Aorta (tissue), 5 donors: Measurements from ENCODE around the gene PIP5K1B. TPM values are rescaled to one million over a fixed set of nuclear protein-coding genes. Genes with fewer than 3 reads are reported as not detected.
A peak's percentile ranks its signal among the peaks of the same experiment; 100 is the strongest.

Experiments
- ATAC-seq: fragments of 200-7000 bp; cut with Tn5 transposase; one replicate; pipeline ENCODE4 v1.9.1; 2022; ENCODE audit warnings: moderate library complexity; ENCODE audit not compliant: low FRiP score
- DNase-seq, 2 donors: peaks; one replicate each; pipeline ENCODE4 v3.0.0-alpha.2; 2020
- H3K27ac ChIP-seq, 2 donors: one replicate each; pipeline ENCODE4 v1.5.1; 2013; ENCODE audit warnings: low read length in 2 of 2, mild to moderate bottlenecking in 2 of 2, moderate library complexity in 2 of 2, control low read depth in 1 of 2, inconsistent platforms in 1 of 2, low read depth in 1 of 2
- H3K27me3 ChIP-seq, 2 donors: one replicate each; pipeline ENCODE4 v1.6.1; 2013; ENCODE audit warnings: control low read depth in 1 of 2, low read length in 1 of 2, mild to moderate bottlenecking in 1 of 2, moderate library complexity in 1 of 2; ENCODE audit not compliant: insufficient read depth in 2 of 2, control insufficient read depth in 1 of 2
- H3K36me3 ChIP-seq, 2 donors: one replicate each; pipeline ENCODE4 v1.6.1; 2013; ENCODE audit warnings: control low read depth in 1 of 2, low read length in 1 of 2, mild to moderate bottlenecking in 1 of 2; ENCODE audit not compliant: insufficient read depth in 2 of 2, control insufficient read depth in 1 of 2
- H3K4me1 ChIP-seq, 2 donors: one replicate each; pipeline ENCODE4 v1.6.1; 2013; ENCODE audit warnings: low read length in 2 of 2, control low read depth in 1 of 2, mild to moderate bottlenecking in 1 of 2, moderate library complexity in 1 of 2; ENCODE audit not compliant: insufficient read depth in 2 of 2, control insufficient read depth in 1 of 2
- H3K4me3 ChIP-seq, 2 donors: one replicate each; pipeline ENCODE4 v1.5.1; 2013; ENCODE audit warnings: low read length in 2 of 2, control low read depth in 1 of 2, mild to moderate bottlenecking in 1 of 2
- H3K9me3 ChIP-seq: one replicate; pipeline ENCODE4 v1.6.1; 2013; ENCODE audit warnings: mild to moderate bottlenecking, low read length; ENCODE audit not compliant: control insufficient read depth
- WGBS, 2 donors: extraction: QIAGEN DNeasy Blood & Tissue Kit; methylation state at CpG; one replicate each; pipeline ENCODE4 v1.1.7; 2013; 5-methylcytosine and 5-hydroxymethylcytosine counted together
- intact Hi-C, 2 donors: fragments of 100-400 bp; cut with DNase I; formaldehyde crosslinking; loops; one replicate each; pipeline versions ENCODE4 v1.14.2 to v1.15.0; 2022
- long read RNA-seq, 2 donors: library from polyadenylated mRNA; unstranded; transcript quantifications; one replicate each; pipeline ENCODE4 v2.0.0, GENCODE V29; 2020 to 2021
- polyA plus RNA-seq, 2 donors: library from polyadenylated mRNA; stranded (reverse); fragments of 200-250 nt; gene quantifications; one replicate each; pipeline ENCODE4 v1.2.3, GENCODE V29; 2013
- total RNA-seq, 2 donors: library from RNA; stranded (reverse); fragmentation: NEBNext Ultra II Directional; extraction: Animal tissue kit (Norgen Biotek cat#: 25700); gene quantifications; one replicate each; pipeline ENCODE4 v1.2.1, GENCODE V29; 2021
- donor health status: healthy with polysubstance abuse.
- donor health status: Bipolar disorder and iron deficiency.
- donor health status: DM: no; HTN: no; CAD: no.
- donor health status: DM: no; HTN: no; CAD: no.
- donor health status: DM: yes; HTN: yes; CAD: no.

PIP5K1B gene, protein sequence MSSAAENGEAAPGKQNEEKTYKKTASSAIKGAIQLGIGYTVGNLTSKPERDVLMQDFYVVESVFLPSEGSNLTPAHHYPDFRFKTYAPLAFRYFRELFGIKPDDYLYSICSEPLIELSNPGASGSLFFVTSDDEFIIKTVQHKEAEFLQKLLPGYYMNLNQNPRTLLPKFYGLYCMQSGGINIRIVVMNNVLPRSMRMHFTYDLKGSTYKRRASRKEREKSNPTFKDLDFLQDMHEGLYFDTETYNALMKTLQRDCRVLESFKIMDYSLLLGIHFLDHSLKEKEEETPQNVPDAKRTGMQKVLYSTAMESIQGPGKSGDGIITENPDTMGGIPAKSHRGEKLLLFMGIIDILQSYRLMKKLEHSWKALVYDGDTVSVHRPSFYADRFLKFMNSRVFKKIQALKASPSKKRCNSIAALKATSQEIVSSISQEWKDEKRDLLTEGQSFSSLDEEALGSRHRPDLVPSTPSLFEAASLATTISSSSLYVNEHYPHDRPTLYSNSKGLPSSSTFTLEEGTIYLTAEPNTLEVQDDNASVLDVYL
- 1 to 10 TPM; 8.2 to 8.8 TPM for total RNA-seq
- 10 to 100 TPM in 1 of 2 donors, under 1 TPM in 1; 0.82 to 14.5 TPM for polyA plus RNA-seq
- long read RNA-seq, donor 1, partial matches to known transcripts = 2 of 6 reads
- long read RNA-seq, donor 1, other reads (novel, unspliced or antisense) = 3 of 6 reads
- long read RNA-seq, donor 2, partial matches to known transcripts = 0 of 1 reads
- long read RNA-seq, donor 2, other reads (novel, unspliced or antisense) = 1 of 1 reads

- peak; percentile 83 to 87 for DNase-seq
- peak; percentile 87 for ATAC-seq
These were observed at the start of gene PIP5K1B for GRCh38 chr9:68704814-68705530. PIP5K1B (plus strand) TSS chr9:68705240; CDS start chr9:68822615, 117,375 bp downstream.

GRCh38 chr9:68664036-68664435 is 41.0 kb upstream of the PIP5K1B start:
- no peak for ATAC-seq
- no peaks in the 10 kb centered on the region for H3K36me3 ChIP-seq
- no peak for DNase-seq
- H3K9me3 ChIP-seq = peaks cover 1% of the 10 kb centered on the region
- no peak overlapping the region for H3K4me3 ChIP-seq
- H3K27me3 ChIP-seq = no peaks in the 10 kb centered on the region
- no peaks in the 10 kb centered on the region for H3K4me1 ChIP-seq
- intact Hi-C loops = no loop called here
- H3K27ac ChIP-seq = no peak overlapping the region

More at GRCh38 chr9:68704814-68705530, at the start of gene PIP5K1B:
- peak within 1 kb of the TSS; percentile 61 to 81 for H3K4me3 ChIP-seq
- H3K36me3 ChIP-seq = no peaks in the 10 kb centered on the region
- peak within 1 kb of the TSS in 1 of 2 donors; percentile 35 for H3K27ac ChIP-seq
- no peaks in the 10 kb centered on the region for H3K9me3 ChIP-seq
- 1% methylated on average over 58 to 84 of the region's 84 CpGs for WGBS, 2 donors
- no peaks in the 10 kb centered on the region for H3K4me1 ChIP-seq
- no peaks in the 10 kb centered on the region for H3K27me3 ChIP-seq
- intact Hi-C loops = loop anchor here (5.0 to 10.0 kb wide), 5 partner anchors 120 to 250 kb away; no protein-coding TSS in a partner anchor

GRCh38 chr9:68668127-68668526 is 36.9 kb upstream of the PIP5K1B start:
- Histone ChIP-seq H3K27me3 (no peaks in the 10 kb centered on the region), H3K9me3 (peaks cover 1% of the 10 kb centered on the region), H3K27ac (no peak overlapping the region), H3K36me3 (no peaks in the 10 kb centered on the region), H3K4me3 (no peak overlapping the region), H3K4me1 (no peaks in the 10 kb centered on the region)
- 87 to 97% methylated on average over 1 of the region's 1 CpG for WGBS, 2 donors
- intact Hi-C loops = no loop called here
- ATAC-seq (no peak), DNase-seq (no peak)

DNA sequence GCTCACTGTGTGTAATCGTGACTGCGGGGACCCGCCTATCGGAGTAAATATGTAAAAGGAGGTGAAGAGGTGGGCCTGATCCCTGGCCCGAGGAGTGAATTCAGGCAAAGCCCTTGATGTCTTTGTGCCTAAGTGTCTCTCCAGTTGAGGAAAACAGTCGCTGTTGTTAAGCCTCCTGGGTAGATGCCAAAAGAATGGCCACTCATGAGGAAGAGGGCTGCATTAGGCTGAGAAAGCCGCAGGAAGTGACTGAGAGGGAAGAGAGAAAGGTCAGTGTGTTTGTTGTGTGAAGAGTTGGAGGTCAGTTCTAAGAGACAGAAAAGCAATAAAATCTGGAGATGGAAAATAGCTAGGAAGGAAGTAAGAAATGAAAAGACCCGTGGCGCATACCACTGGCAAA is 35.8 kb upstream of the PIP5K1B start:
- H3K9me3 ChIP-seq = peaks cover 1% of the 10 kb centered on the region
- no peak for DNase-seq
- intact Hi-C loops = no loop called here
- H3K27ac ChIP-seq = no peak overlapping the region
- H3K4me3 ChIP-seq = no peak overlapping the region
- H3K4me1 ChIP-seq = no peaks in the 10 kb centered on the region
- no peaks in the 10 kb centered on the region for H3K36me3 ChIP-seq
- ATAC-seq = no peak
- H3K27me3 ChIP-seq = no peaks in the 10 kb centered on the region
- WGBS, 2 donors = 65 to 67% methylated on average over 9 of the region's 9 CpGs

GRCh38 chr9:68672215-68672614 is 32.8 kb upstream of the PIP5K1B start:
- Histone ChIP-seq H3K27ac (no peak overlapping the region), H3K4me1 (no peaks in the 10 kb centered on the region), H3K4me3 (no peak overlapping the region), H3K36me3 (no peaks in the 10 kb centered on the region), H3K9me3 (peaks cover under 1% of the 10 kb centered on the region), H3K27me3 (no peaks in the 10 kb centered on the region)
- ATAC-seq = no peak
- no peak for DNase-seq
- WGBS, 2 donors = 95 to 100% methylated on average over 1 of the region's 1 CpG
- intact Hi-C loops = no loop called here

GRCh38 chr9:68672625-68673024 is 32.4 kb upstream of the PIP5K1B start:
- no peaks in the 10 kb centered on the region for H3K27me3 ChIP-seq
- H3K27ac ChIP-seq = no peak overlapping the region
- H3K9me3 ChIP-seq = no peaks in the 10 kb centered on the region
- intact Hi-C loops = no loop called here
- ATAC-seq (no peak), DNase-seq (no peak)
- no peak overlapping the region for H3K4me3 ChIP-seq
- no peaks in the 10 kb centered on the region for H3K4me1 ChIP-seq
- no peaks in the 10 kb centered on the region for H3K36me3 ChIP-seq

GRCh38 chr9:68678430-68678829 is 26.6 kb upstream of the PIP5K1B start:
- intact Hi-C loops = no loop called here

GRCh38 chr9:68683433-68683832 is 21.6 kb upstream of the PIP5K1B start:
- no peak for DNase-seq
- intact Hi-C loops = no loop called here
- no peaks in the 10 kb centered on the region for H3K27me3 ChIP-seq

More at GRCh38 chr9:68678430-68678829, 26.6 kb upstream of the PIP5K1B start:
- no peak overlapping the region for H3K27ac ChIP-seq
- no peaks in the 10 kb centered on the region for H3K36me3 ChIP-seq
- no peaks in the 10 kb centered on the region for H3K27me3 ChIP-seq
- ATAC-seq = no peak
- DNase-seq = no peak
- WGBS, 2 donors = 38 to 41% methylated on average over 5 of the region's 5 CpGs
- H3K9me3 ChIP-seq = no peaks in the 10 kb centered on the region
- H3K4me1 ChIP-seq = no peaks in the 10 kb centered on the region
- no peak overlapping the region for H3K4me3 ChIP-seq

More at GRCh38 chr9:68683433-68683832, 21.6 kb upstream of the PIP5K1B start:
- 49 to 64% methylated on average over 2 of the region's 2 CpGs for WGBS, 2 donors
- Histone ChIP-seq H3K4me3 (no peak overlapping the region), H3K27ac (no peak overlapping the region), H3K4me1 (no peaks in the 10 kb centered on the region), H3K36me3 (no peaks in the 10 kb centered on the region), H3K9me3 (no peaks in the 10 kb centered on the region)
- no peak for ATAC-seq
